Heart left ventricle (tissue), 16 donors: Measurements from ENCODE around the gene TESMIN. TPM values are rescaled to one million over a fixed set of nuclear protein-coding genes. Genes with fewer than 3 reads are reported as not detected.

Experiments used
- ATAC-seq, 4 donors: fragments of 200-7000 bp; cut with Tn5 transposase; one replicate each; pipeline ENCODE4 v1.9.1; 2020 to 2022; ENCODE audit warnings: moderate library complexity in 4 of 4, mild to moderate bottlenecking in 3 of 4, moderate number of reproducible peaks in 1 of 4
- DNase-seq, 5 donors: peaks; one replicate each; pipeline ENCODE4 v3.0.0-alpha.2; 2020
- H3K27ac ChIP-seq, 12 donors: fragments of 200-600 bp; sonication (generic) in 4 of 12; one replicate each; pipeline versions ENCODE4 v1.5.0 to v1.8.0; 2016 to 2022; ENCODE audit warnings: mild to moderate bottlenecking in 2 of 12
- H3K27me3 ChIP-seq, 9 donors: fragments of 200-600 bp; sonication (generic) in 2 of 9; one replicate each; pipeline versions ENCODE4 v1.5.1 to v1.8.0; 2016 to 2022; ENCODE audit warnings: mild to moderate bottlenecking in 3 of 9
- H3K36me3 ChIP-seq, 9 donors: fragments of 200-600 bp; sonication (generic) in 2 of 9; one replicate each; pipeline versions ENCODE4 v1.5.0 to v1.8.0; 2018 to 2022; ENCODE audit warnings: mild to moderate bottlenecking in 2 of 9
- H3K4me1 ChIP-seq, 12 donors: fragments of 200-600 bp; sonication (generic) in 4 of 12; one replicate each; pipeline versions ENCODE4 v1.5.0 to v1.8.0; 2016 to 2022; ENCODE audit warnings: mild to moderate bottlenecking in 3 of 12
- H3K4me3 ChIP-seq, 12 donors: fragments of 200-600 bp; sonication (generic) in 4 of 12; one replicate each; pipeline versions ENCODE4 v1.5.0 to v1.8.0; 2017 to 2022; ENCODE audit warnings: mild to moderate bottlenecking in 9 of 12, moderate library complexity in 4 of 12
- H3K9me3 ChIP-seq, 12 donors: fragments of 200-600 bp; sonication (generic) in 4 of 12; one replicate each; pipeline versions ENCODE4 v1.5.0 to v1.8.0; 2016 to 2022; ENCODE audit warnings: mild to moderate bottlenecking in 1 of 12
- POLR2A ChIP-seq, 2 donors: fragments of 450-650 bp; IDR thresholded peaks; one replicate each; pipeline ENCODE4 v1.6.1; 2017; ENCODE audit warnings: antibody characterized with exemption in 2 of 2, mild to moderate bottlenecking in 2 of 2, moderate library complexity in 2 of 2
- WGBS, 4 donors: extraction: QIAGEN DNeasy Blood & Tissue Kit in 2 of 4; methylation state at CpG; one replicate each; pipeline versions ENCODE4 v1.1.5 to v1.1.7; 2013 to 2018; 5-methylcytosine and 5-hydroxymethylcytosine counted together
- intact Hi-C, 10 donors: fragments of 100-400 bp; cut with DNase I; formaldehyde crosslinking; loops; one replicate each; pipeline versions ENCODE4 v1.11.1 to v1.14.2; 2022
- polyA plus RNA-seq, 2 donors: library from polyadenylated mRNA; stranded (reverse); fragments of 200-250 nt; gene quantifications; one replicate each; pipeline ENCODE4 v1.2.3, GENCODE V29; 2013
- total RNA-seq, 9 donors: library from RNA; depleted of rRNA in 2 of 9; stranded (reverse); fragments of >200 nt in 2 of 9; fragmentation: NEBNext Ultra II Directional in 3 of 9; extraction: Animal tissue kit (Norgen Biotek cat#: 25700) in 3 of 9; gene quantifications; one replicate each; pipeline versions ENCODE4 v1.1.0 to v1.2.4, GENCODE V29; 2016 to 2023
- TF ChIP-seq, protein P1 (sequence below), 12 donors: fragments of 200-600 bp; sonication (generic) in 4 of 12; IDR thresholded peaks; one replicate each; pipeline versions ENCODE4 v1.5.0 to v1.8.0; 2018 to 2022; ENCODE audit warnings: antibody characterized with exemption in 12 of 12, mild to moderate bottlenecking in 5 of 12
- donor health status: ischemic (EF 13 %, LVEDD 7.1; RV severe dilation, severe dysfunction).
- donor health status: healthy with polysubstance abuse.
- donor health status: DM: no; HTN: yes; CAD: no.
- donor health status: DM: no; HTN: no; CAD: no.
- donor health status: ischemic (EF 25% LVEDD 6.9; RV normal size, moderate dysfunction).
- donor health status: ischemic (EF 25% LVEDD 5.7; RV mildly dilated, moderate dysfunction).
- donor health status: healthy.
- donor health status: DM: yes; HTN: yes; CAD: no.
- donor health status: ischemic (EF 35%, LVEDD 5.7; RV mildly dilated, moderate dysfunction).
- donor health status: nonischemic (EF 11% LVEDD 7.7; RV severe dilation, severe dysfunction).
- donor health status: DM: yes; HTN: yes; CAD: no.
- donor health status: PGD.
- donor health status: ischemic (EF 29% LVEDD 5.4; RV normal size, mild dysfunction).
- donor health status: nonischemic (EF 23%, LVEDD 6.1; RV moderate dilation, normal function).

The TESMIN gene
- total and polyA plus RNA-seq, 11 donors = 0.12 to 2.0 (median 0.42) TPM; not detected in 1

DNA sequence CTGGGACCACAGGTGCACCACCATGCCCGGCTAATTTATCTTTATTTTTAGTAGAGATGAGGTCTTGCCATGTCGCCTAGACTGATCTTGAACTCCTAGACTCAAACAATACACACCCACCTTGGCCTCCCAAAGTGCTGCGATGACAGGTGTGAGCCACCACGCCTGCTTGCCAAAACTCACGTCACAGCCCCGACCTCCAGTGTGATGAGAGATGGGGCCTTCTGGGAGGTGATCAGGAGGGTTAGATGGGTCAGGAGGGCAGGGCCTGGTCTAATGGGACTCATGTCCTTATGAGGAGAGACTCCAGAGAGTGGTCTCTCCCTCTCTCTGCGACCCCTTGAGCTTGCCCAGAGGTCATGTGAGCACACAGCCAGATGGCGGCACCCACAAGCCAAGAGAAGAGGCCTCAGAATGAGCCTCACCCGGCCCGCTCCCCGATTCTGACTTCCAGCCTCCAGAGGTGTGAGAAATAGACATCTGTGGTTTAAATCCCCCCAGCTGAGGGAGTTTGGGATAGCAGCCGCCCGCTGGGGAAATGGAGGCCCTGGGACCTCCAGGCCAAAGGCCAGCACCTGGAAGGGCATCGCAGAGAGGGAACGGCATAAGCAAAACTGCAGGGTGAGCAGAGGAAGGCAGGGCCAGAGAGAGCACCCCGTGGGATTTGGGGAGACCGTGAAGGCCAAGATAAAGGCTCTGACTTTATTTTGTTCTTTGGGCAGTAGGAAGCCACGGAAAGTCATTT, 91.1 kb downstream of the TESMIN start:
- no peak overlapping the region for H3K27ac ChIP-seq
- H3K9me3 ChIP-seq = peaks cover 0 to 6% (median 1%) of the 10 kb centered on the region in 12 donors
- H3K4me1 ChIP-seq = peaks cover 0 to 11% (median 8%) of the 10 kb centered on the region in 12 donors
- H3K27me3 ChIP-seq = peaks cover 0 to 21% (median 0%) of the 10 kb centered on the region in 9 donors
- H3K36me3 ChIP-seq = no peaks in the 10 kb centered on the region
- no peak for DNase-seq
- no peak for ATAC-seq
- TF ChIP-seq POLR2A (IDR thresholded peaks at IDR 0.05) = no peak
- TF ChIP-seq, protein P1, sequence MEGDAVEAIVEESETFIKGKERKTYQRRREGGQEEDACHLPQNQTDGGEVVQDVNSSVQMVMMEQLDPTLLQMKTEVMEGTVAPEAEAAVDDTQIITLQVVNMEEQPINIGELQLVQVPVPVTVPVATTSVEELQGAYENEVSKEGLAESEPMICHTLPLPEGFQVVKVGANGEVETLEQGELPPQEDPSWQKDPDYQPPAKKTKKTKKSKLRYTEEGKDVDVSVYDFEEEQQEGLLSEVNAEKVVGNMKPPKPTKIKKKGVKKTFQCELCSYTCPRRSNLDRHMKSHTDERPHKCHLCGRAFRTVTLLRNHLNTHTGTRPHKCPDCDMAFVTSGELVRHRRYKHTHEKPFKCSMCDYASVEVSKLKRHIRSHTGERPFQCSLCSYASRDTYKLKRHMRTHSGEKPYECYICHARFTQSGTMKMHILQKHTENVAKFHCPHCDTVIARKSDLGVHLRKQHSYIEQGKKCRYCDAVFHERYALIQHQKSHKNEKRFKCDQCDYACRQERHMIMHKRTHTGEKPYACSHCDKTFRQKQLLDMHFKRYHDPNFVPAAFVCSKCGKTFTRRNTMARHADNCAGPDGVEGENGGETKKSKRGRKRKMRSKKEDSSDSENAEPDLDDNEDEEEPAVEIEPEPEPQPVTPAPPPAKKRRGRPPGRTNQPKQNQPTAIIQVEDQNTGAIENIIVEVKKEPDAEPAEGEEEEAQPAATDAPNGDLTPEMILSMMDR (IDR thresholded peaks at IDR 0.05) = no peak
- 94 to 97% (median 95%) methylated on average over 18 of the region's 18 CpGs for WGBS, 4 donors
- no peak overlapping the region for H3K4me3 ChIP-seq
- intact Hi-C loops = loop anchor here in 1 of 10 donors (10.0 kb wide), 1 partner anchor 305 kb away; no protein-coding TSS in a partner anchor

DNA sequence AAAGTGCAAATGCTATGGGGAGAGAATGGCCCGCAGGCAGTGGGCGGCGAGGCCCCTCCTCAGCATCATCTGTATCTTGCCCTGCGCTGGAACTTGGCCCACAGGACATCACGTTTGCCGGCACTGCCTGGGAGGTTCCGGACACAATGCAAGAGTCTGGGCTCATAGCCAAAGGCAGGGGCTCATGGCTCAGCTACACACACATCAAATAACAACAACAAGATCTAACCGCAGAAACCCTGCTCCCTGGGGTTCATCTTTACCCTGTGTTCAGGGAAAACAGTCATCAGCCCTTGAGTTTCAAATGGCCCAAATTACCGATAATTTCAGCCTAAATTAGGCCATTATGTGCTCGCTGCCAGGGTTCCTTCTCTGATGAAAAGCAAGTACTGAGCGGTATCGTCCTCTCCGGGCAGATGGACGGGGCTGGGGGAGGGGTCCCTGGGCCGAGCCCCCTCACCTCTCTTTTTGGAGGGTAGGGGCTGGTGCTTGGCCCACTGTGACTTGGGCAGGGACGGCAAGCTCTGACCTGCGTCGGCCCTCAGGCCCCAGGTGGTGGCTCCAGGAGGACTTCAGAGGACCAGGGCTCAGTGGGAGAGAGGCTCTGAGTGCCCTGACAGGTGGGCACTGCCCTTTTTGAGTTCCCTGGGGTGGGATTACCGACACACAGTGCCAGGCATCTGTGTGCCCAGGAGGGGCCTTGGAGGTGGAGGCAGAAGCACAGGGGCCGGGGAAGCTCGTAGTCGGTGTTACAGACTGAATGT, 92.0 kb downstream of the TESMIN start:
- WGBS, 4 donors = 34 to 44% (median 40%) methylated on average over 17 to 22 of the region's 22 CpGs
- no peak overlapping the region for H3K4me3 ChIP-seq
- H3K4me1 ChIP-seq = peaks cover 0 to 11% (median 8%) of the 10 kb centered on the region in 12 donors
- ATAC-seq = peak; percentile 68 to 91 (median 82)
- peak; percentile 66 to 88 (median 80) for DNase-seq
- intact Hi-C loops = no loop called here
- H3K27me3 ChIP-seq = peaks cover 0 to 13% (median 0%) of the 10 kb centered on the region in 9 donors
- H3K9me3 ChIP-seq = peaks cover 0 to 12% (median 3%) of the 10 kb centered on the region in 12 donors
- no peaks in the 10 kb centered on the region for H3K36me3 ChIP-seq
- TF ChIP-seq, protein P1 (IDR thresholded peaks at IDR 0.05) = no peak
- no peak for TF ChIP-seq POLR2A (IDR thresholded peaks at IDR 0.05)
- peak overlapping the region in 1 of 12 donors; percentile 18 for H3K27ac ChIP-seq

DNA sequence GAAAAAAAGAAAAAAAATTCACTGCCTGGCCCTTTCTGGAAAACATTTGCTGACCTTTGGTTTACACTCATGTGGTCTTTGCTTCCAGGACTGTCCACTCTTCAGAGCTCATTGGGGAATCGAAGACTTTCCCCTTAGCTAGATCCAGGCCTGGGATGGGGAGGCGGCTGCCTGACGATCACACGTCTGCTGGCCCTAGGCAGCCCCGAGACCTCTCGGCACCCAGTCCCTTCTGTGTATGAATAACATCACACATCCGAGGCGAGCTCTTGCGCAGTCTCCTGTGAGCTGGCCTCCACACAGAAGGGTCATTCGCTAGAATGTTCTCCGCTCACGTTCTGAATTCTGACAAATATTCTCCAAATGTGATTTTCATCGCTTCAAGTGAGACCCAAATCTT, 92.7 kb downstream of the TESMIN start:
- H3K4me1 ChIP-seq = peaks cover 0 to 11% (median 8%) of the 10 kb centered on the region in 12 donors
- 69 to 78% (median 74%) methylated on average over 13 of the region's 13 CpGs for WGBS, 4 donors
- peak overlapping the region in 1 of 12 donors; percentile 18 for H3K27ac ChIP-seq
- no peak for TF ChIP-seq POLR2A (IDR thresholded peaks at IDR 0.05)
- TF ChIP-seq, protein P1 (IDR thresholded peaks at IDR 0.05) = no peak
- H3K27me3 ChIP-seq = peaks cover 0 to 16% (median 0%) of the 10 kb centered on the region in 9 donors
- no peaks in the 10 kb centered on the region for H3K36me3 ChIP-seq
- intact Hi-C loops = no loop called here
- H3K4me3 ChIP-seq = no peak overlapping the region
- no peak for DNase-seq
- peaks cover 0 to 12% (median 3%) of the 10 kb centered on the region in 12 donors for H3K9me3 ChIP-seq
- peak in 2 of 4 donors; percentile 17 to 52 for ATAC-seq

DNA sequence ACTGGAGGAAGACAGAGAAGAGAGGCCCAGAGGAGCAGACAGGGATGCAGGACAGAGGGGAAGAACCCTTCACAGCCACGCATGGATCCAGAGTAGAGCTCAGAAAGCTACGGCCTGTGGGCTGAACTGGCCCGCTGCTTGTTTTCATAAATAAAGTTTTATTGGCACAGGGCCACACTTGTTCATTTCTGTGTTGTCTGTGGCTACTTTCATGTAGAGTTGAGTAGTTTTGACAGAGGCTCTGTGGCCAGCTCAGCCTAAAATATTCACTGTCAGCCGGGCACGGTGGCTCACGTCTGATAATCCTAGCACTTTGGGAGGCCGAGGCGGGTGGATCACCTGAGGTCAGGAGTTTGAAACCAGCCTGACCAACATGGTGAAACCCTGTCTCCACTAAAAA, 93.2 kb downstream of the TESMIN start:
- TF ChIP-seq, protein P1 (IDR thresholded peaks at IDR 0.05) = no peak
- no peak for TF ChIP-seq POLR2A (IDR thresholded peaks at IDR 0.05)
- no peak overlapping the region for H3K4me3 ChIP-seq
- no peak overlapping the region for H3K27ac ChIP-seq
- peaks cover 0 to 11% (median 8%) of the 10 kb centered on the region in 12 donors for H3K4me1 ChIP-seq
- H3K9me3 ChIP-seq = peaks cover 0 to 12% (median 3%) of the 10 kb centered on the region in 12 donors
- ATAC-seq (no peak), DNase-seq (no peak)
- no peaks in the 10 kb centered on the region for H3K36me3 ChIP-seq
- 94 to 97% (median 96%) methylated on average over 8 of the region's 8 CpGs for WGBS, 4 donors
- intact Hi-C loops = no loop called here
- H3K27me3 ChIP-seq = peaks cover 0 to 17% (median 0%) of the 10 kb centered on the region in 9 donors
